ENCODE measurements around the gene ZNF316. TPM values are rescaled to one million over a fixed set of nuclear protein-coding genes. Genes with fewer than 3 reads are reported as not detected.
"Not testable (repeated sequence)": the region's sequence is repeated elsewhere in the genome, so short reads cannot be mapped to it uniquely, and the experiment has no call there.

Gene ZNF316
- polyA plus RNA-seq, 3 donors: 0.66 to 41.1 (median 1.2) TPM

GRCh38 chr7:6634021-6634420, 3.1 kb upstream of the ZNF316 start:
- Histone ChIP-seq H2AFZ (ENCODE audit: insufficient read depth, low read depth, low read length, poor library complexity, severe bottlenecking) (peak overlapping the region; percentile 18), H3K36me3 (replicated peaks in 1 of 2; ENCODE audit: control insufficient read depth in 1 of 2, insufficient read depth in 2 of 2, low read length in 2 of 2) (peaks cover 0 to under 1% of the 10 kb centered on the region in 2 donors), H3K79me2 (ENCODE audit: insufficient read depth, low read length) (peaks cover 25% of the 10 kb centered on the region), H3K4me3 (replicated peaks in 1 of 3; ENCODE audit: low read depth in 2 of 3, low read length in 3 of 3) (no peak overlapping the region), H3K9ac (ENCODE audit: insufficient read depth, low read length, poor library complexity, severe bottlenecking) (no peak overlapping the region), H3K27ac (ENCODE audit: low read depth in 1 of 2, low read length in 2 of 2) (peak overlapping the region; percentile 59 to 98), H3K9me3 (replicated peaks in 1 of 2; ENCODE audit: control insufficient read depth in 1 of 2, insufficient read depth in 1 of 2, low read length in 2 of 2) (peaks cover 0 to 22% of the 10 kb centered on the region in 2 donors), H3K4me1 (ENCODE audit: control insufficient read depth in 1 of 2, insufficient read depth in 2 of 2, low read length in 2 of 2) (peaks cover 43 to 54% of the 10 kb centered on the region in 2 donors), H3K27me3 (ENCODE audit: control insufficient read depth in 2 of 2, insufficient read depth in 2 of 2, low read length in 2 of 2) (no peaks in the 10 kb centered on the region), H3K4me2 (replicated peaks; ENCODE audit: extremely low read depth, low read length, poor library complexity, severe bottlenecking) (no peak overlapping the region), H4K20me1 (ENCODE audit: insufficient read depth, low read length) (peaks cover 12% of the 10 kb centered on the region)
- no peak overlapping the region for H3K4me3 Mint-ChIP-seq
- WGBS (ENCODE audit: insufficient coverage): 100% methylated on average over 1 of the region's 8 CpGs
- TF ChIP-seq CTCF (IDR thresholded peaks at IDR 0.05): no peak
- intact Hi-C loops (cut with micrococcal nuclease): loop anchor here (5.0 kb wide), 1 partner anchor 47 kb away; no protein-coding TSS in a partner anchor
- peak overlapping the region; percentile 73 to 98 (median 93) for H3K27ac Mint-ChIP-seq
- peaks cover 11 to 23% (median 17%) of the 10 kb centered on the region in 7 donors for H3K9me3 Mint-ChIP-seq
- H3K4me1 Mint-ChIP-seq: peaks cover 36% of the 10 kb centered on the region
- H3K36me3 Mint-ChIP-seq: peaks cover 6% of the 10 kb centered on the region in 2 donors
- H3K27me3 Mint-ChIP-seq (ENCODE audit: low read depth in 3 of 3): peaks cover 6 to 10% (median 9%) of the 10 kb centered on the region in 3 donors
- DNase-seq: no peak

GRCh38 chr7:6634971-6635370, 2.1 kb upstream of the ZNF316 start:
- Mint-ChIP-seq H3K9me3 (peaks cover 15 to 23% (median 19%) of the 10 kb centered on the region in 7 donors), H3K4me1 (peaks cover 45% of the 10 kb centered on the region), H3K27ac (peak overlapping the region; percentile 93 to 98 (median 95)), H3K4me3 (peak overlapping the region; percentile 15 to 56), H3K36me3 (peaks cover 15% of the 10 kb centered on the region in 2 donors)
- Histone ChIP-seq H4K20me1 (ENCODE audit: insufficient read depth, low read length) (peaks cover 22% of the 10 kb centered on the region), H3K9ac (ENCODE audit: insufficient read depth, low read length, poor library complexity, severe bottlenecking) (peak overlapping the region; percentile 64), H3K27ac (ENCODE audit: low read depth in 1 of 2, low read length in 2 of 2) (peak overlapping the region; percentile 86 to 98), H3K9me3 (replicated peaks in 1 of 2; ENCODE audit: control insufficient read depth in 1 of 2, insufficient read depth in 1 of 2, low read length in 2 of 2) (peaks cover 0 to 22% of the 10 kb centered on the region in 2 donors), H3K4me3 (replicated peaks in 1 of 3; ENCODE audit: low read depth in 2 of 3, low read length in 3 of 3) (peak overlapping the region in 1 of 3 experiments; percentile 28), H3K4me1 (ENCODE audit: control insufficient read depth in 1 of 2, insufficient read depth in 2 of 2, low read length in 2 of 2) (peaks cover 48 to 63% of the 10 kb centered on the region in 2 donors), H3K79me2 (ENCODE audit: insufficient read depth, low read length) (peaks cover 34% of the 10 kb centered on the region), H2AFZ (ENCODE audit: insufficient read depth, low read depth, low read length, poor library complexity, severe bottlenecking) (peak overlapping the region; percentile 26), H3K4me2 (replicated peaks; ENCODE audit: extremely low read depth, low read length, poor library complexity, severe bottlenecking) (peak overlapping the region; percentile 1)
- H3K27me3 ChIP-seq (ENCODE audit: control insufficient read depth in 2 of 2, insufficient read depth in 2 of 2, low read length in 2 of 2); H3K27me3 Mint-ChIP-seq (ENCODE audit: low read depth in 3 of 3); H3K36me3 ChIP-seq (replicated peaks in 1 of 2; ENCODE audit: control insufficient read depth in 1 of 2, insufficient read depth in 2 of 2, low read length in 2 of 2): not testable (repeated sequence)
- peak; percentile 84 to 91 (median 88) for DNase-seq
- WGBS (ENCODE audit: insufficient coverage): 7% methylated on average over 3 of the region's 5 CpGs
- intact Hi-C loops (cut with micrococcal nuclease): loop anchor here (5.0 kb wide), 2 partner anchors 48 to 72 kb away; partner anchors contain the start of gene ZNF12 (in 1 of the 2)

Measured in CD14-positive monocyte (primary cell).